ENCODE data around the gene VPS54. TPM values are rescaled to one million over a fixed set of nuclear protein-coding genes. Genes with fewer than 3 reads are reported as not detected.
"Not testable (repeated sequence)": the region's sequence is repeated elsewhere in the genome, so short reads cannot be mapped to it uniquely, and the experiment has no call there.

The VPS54 gene
- polyA plus RNA-seq, 2 donors, result 9.1 to 11.1 TPM

DNA sequence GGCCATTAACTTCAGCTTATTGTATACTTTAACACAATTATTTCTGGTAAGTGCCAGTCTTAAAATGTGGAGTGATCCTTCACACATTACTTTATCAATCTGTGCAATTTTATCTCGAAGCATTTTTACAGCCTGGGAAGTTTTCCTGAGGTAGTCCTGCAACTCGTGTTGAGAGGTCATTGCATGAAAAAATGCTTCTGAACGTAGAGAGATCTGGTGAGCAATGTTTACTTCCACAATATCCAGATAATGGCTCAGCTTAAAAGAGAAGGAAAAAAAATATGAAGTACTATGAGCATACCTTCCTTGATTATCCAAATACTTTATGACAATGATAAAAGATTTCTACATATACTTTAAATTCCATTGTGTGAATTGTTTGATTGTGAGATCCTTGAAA lies 57.0 kb downstream of the VPS54 start:
- H3K4me3 ChIP-seq (ENCODE audit: low read depth in 1 of 2, low read length in 2 of 2), result no peak overlapping the region
- no peaks in the 10 kb centered on the region for H3K27me3 ChIP-seq (ENCODE audit: control insufficient read depth in 1 of 2, insufficient read depth in 2 of 2, low read length in 2 of 2)
- H3K4me1 ChIP-seq (ENCODE audit: control insufficient read depth in 2 of 2, insufficient read depth in 2 of 2, low read length in 1 of 2), result no peaks in the 10 kb centered on the region
- 67 to 74% methylated on average over 3 of the region's 3 CpGs for WGBS, 2 donors
- H3K9me3 ChIP-seq (ENCODE audit: control insufficient read depth in 2 of 2, insufficient read depth in 1 of 2, low read depth in 1 of 2, low read length in 1 of 2), result no peaks in the 10 kb centered on the region
- no peak overlapping the region for H3K27ac ChIP-seq (ENCODE audit: low read depth in 2 of 2, low read length in 1 of 2)
- H3K36me3 ChIP-seq (ENCODE audit: control insufficient read depth in 2 of 2, insufficient read depth in 2 of 2, low read length in 1 of 2), result no peaks in the 10 kb centered on the region

- H3K27me3 ChIP-seq (ENCODE audit: control insufficient read depth in 1 of 2, insufficient read depth in 2 of 2, low read length in 2 of 2), result no peaks in the 10 kb centered on the region
- no peaks in the 10 kb centered on the region for H3K4me1 ChIP-seq (ENCODE audit: control insufficient read depth in 2 of 2, insufficient read depth in 2 of 2, low read length in 1 of 2)
- H3K36me3 ChIP-seq (ENCODE audit: control insufficient read depth in 2 of 2, insufficient read depth in 2 of 2, low read length in 1 of 2), result peaks cover 0 to 4% of the 10 kb centered on the region in 2 donors
- no peaks in the 10 kb centered on the region for H3K9me3 ChIP-seq (ENCODE audit: control insufficient read depth in 2 of 2, insufficient read depth in 1 of 2, low read depth in 1 of 2, low read length in 1 of 2)
- no peak overlapping the region for H3K4me3 ChIP-seq (ENCODE audit: low read depth in 1 of 2, low read length in 2 of 2)
- H3K27ac ChIP-seq (ENCODE audit: low read depth in 2 of 2, low read length in 1 of 2), result no peak overlapping the region
These were observed 68.8 kb downstream of the VPS54 start for GRCh38 chr2:63950414-63950813.

GRCh38 chr2:63942788-63943187 lies 76.4 kb downstream of the VPS54 start:
- H3K9me3 ChIP-seq (ENCODE audit: control insufficient read depth in 2 of 2, insufficient read depth in 1 of 2, low read depth in 1 of 2, low read length in 1 of 2), result no peaks in the 10 kb centered on the region
- no peaks in the 10 kb centered on the region for H3K36me3 ChIP-seq (ENCODE audit: control insufficient read depth in 2 of 2, insufficient read depth in 2 of 2, low read length in 1 of 2)
- H3K27me3 ChIP-seq (ENCODE audit: control insufficient read depth in 1 of 2, insufficient read depth in 2 of 2, low read length in 2 of 2), result no peaks in the 10 kb centered on the region
- H3K4me1 ChIP-seq (ENCODE audit: control insufficient read depth in 2 of 2, insufficient read depth in 2 of 2, low read length in 1 of 2), result no peaks in the 10 kb centered on the region
- WGBS, 2 donors, result 96 to 100% methylated on average over 1 of the region's 1 CpG
- H3K27ac ChIP-seq (ENCODE audit: low read depth in 2 of 2, low read length in 1 of 2), result no peak overlapping the region
- no peak overlapping the region for H3K4me3 ChIP-seq (ENCODE audit: low read depth in 1 of 2, low read length in 2 of 2)

GRCh38 chr2:63932104-63932503 lies 87.1 kb downstream of the VPS54 start:
- not testable (repeated sequence) for H3K27ac ChIP-seq (ENCODE audit: low read depth in 2 of 2, low read length in 1 of 2)

DNA sequence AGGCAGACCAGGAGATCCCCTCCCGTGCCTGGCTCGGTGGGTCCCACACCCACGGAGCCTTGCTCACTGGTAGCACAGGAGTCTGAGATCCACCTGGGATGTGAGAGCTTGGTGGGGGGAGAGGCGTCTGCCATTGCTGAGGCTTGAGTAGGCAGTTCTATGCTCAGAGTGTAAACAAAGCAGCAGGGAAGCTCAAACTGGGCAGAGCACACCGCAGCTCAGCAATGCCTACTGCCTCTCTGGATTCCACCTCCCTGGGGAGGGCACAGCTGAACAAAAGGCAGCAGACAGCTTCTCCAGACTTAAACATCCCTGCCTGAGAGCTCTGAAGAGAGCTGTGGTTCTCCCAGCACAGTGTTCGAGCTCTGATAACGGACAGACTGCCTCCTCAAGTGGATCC lies 92.4 kb downstream of the VPS54 start:
- WGBS, 2 donors, result 86 to 94% methylated on average over 7 of the region's 7 CpGs
- Histone ChIP-seq H3K4me1 (ENCODE audit: control insufficient read depth in 2 of 2, insufficient read depth in 2 of 2, low read length in 1 of 2) (no peaks in the 10 kb centered on the region), H3K27me3 (ENCODE audit: control insufficient read depth in 1 of 2, insufficient read depth in 2 of 2, low read length in 2 of 2) (no peaks in the 10 kb centered on the region)

More at GRCh38 chr2:63932104-63932503, 87.1 kb downstream of the VPS54 start:
- H3K27me3 ChIP-seq (ENCODE audit: control insufficient read depth in 1 of 2, insufficient read depth in 2 of 2, low read length in 2 of 2); H3K4me3 ChIP-seq (ENCODE audit: low read depth in 1 of 2, low read length in 2 of 2); H3K36me3 ChIP-seq (ENCODE audit: control insufficient read depth in 2 of 2, insufficient read depth in 2 of 2, low read length in 1 of 2); H3K9me3 ChIP-seq (ENCODE audit: control insufficient read depth in 2 of 2, insufficient read depth in 1 of 2, low read depth in 1 of 2, low read length in 1 of 2); H3K4me1 ChIP-seq (ENCODE audit: control insufficient read depth in 2 of 2, insufficient read depth in 2 of 2, low read length in 1 of 2): not testable (repeated sequence)
- 93% methylated on average over 4 of the region's 4 CpGs for WGBS, 2 donors

DNA sequence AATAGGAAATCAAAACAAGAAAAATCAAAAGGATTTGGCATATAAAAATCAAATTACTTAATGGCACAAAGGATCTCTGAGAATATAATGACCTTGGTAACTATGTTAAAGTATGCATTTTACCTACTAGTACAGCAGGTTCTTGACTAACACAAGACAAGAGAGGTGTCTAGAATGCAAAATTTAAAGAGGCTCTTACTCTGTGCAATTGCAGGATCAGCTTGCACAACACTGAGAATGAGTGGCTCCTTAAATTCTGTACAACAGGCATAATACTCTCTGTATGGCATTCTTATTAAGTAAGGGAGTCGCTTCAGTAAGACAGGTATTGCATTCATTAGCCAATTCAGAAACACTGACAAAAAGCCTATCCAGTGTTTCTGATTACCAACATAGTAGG lies 104.9 kb downstream of the VPS54 start:
- no peaks in the 10 kb centered on the region for H3K27me3 ChIP-seq (ENCODE audit: control insufficient read depth in 1 of 2, insufficient read depth in 2 of 2, low read length in 2 of 2)
- no peak overlapping the region for H3K27ac ChIP-seq (ENCODE audit: low read depth in 2 of 2, low read length in 1 of 2)
- no peak overlapping the region for H3K4me3 ChIP-seq (ENCODE audit: low read depth in 1 of 2, low read length in 2 of 2)
- 92 to 96% methylated on average over 1 of the region's 1 CpG for WGBS, 2 donors
- H3K9me3 ChIP-seq (ENCODE audit: control insufficient read depth in 2 of 2, insufficient read depth in 1 of 2, low read depth in 1 of 2, low read length in 1 of 2), result no peaks in the 10 kb centered on the region
- H3K36me3 ChIP-seq (ENCODE audit: control insufficient read depth in 2 of 2, insufficient read depth in 2 of 2, low read length in 1 of 2), result no peaks in the 10 kb centered on the region
- H3K4me1 ChIP-seq (ENCODE audit: control insufficient read depth in 2 of 2, insufficient read depth in 2 of 2, low read length in 1 of 2), result no peaks in the 10 kb centered on the region

More for the DNA sequence above, 92.4 kb downstream of the VPS54 start:
- H3K4me3 ChIP-seq (ENCODE audit: low read depth in 1 of 2, low read length in 2 of 2), result no peak overlapping the region
- no peaks in the 10 kb centered on the region for H3K9me3 ChIP-seq (ENCODE audit: control insufficient read depth in 2 of 2, insufficient read depth in 1 of 2, low read depth in 1 of 2, low read length in 1 of 2)
- H3K27ac ChIP-seq (ENCODE audit: low read depth in 2 of 2, low read length in 1 of 2), result no peak overlapping the region
- peaks cover 0 to 8% of the 10 kb centered on the region in 2 donors for H3K36me3 ChIP-seq (ENCODE audit: control insufficient read depth in 2 of 2, insufficient read depth in 2 of 2, low read length in 1 of 2)

- 92 to 95% methylated on average over 2 of the region's 2 CpGs for WGBS, 2 donors
- peaks cover 0 to 4% of the 10 kb centered on the region in 2 donors for H3K36me3 ChIP-seq (ENCODE audit: control insufficient read depth in 2 of 2, insufficient read depth in 2 of 2, low read length in 1 of 2)
- H3K4me1 ChIP-seq (ENCODE audit: control insufficient read depth in 2 of 2, insufficient read depth in 2 of 2, low read length in 1 of 2), result no peaks in the 10 kb centered on the region
These were observed 116.2 kb downstream of the VPS54 start for GRCh38 chr2:63903003-63903402.

DNA sequence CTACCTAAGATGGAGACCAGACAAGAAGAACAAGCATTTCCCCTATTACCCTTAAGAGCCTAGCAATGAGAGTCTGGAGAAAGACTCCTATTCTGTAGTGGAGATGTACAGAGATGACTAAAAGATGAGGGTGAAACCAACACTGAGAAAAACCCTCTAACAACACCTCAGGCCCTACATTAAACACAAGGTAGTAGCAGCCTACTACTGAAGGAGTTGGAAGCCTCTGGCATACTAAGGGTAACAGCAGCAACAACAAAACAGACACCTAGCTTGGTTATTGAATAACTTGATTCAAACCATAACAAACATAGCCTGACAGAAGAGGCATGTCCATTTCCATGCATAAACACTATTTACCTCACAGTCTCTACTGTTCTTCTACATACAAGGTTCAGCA lies 117.1 kb downstream of the VPS54 start:
- Histone ChIP-seq H3K27me3 (ENCODE audit: control insufficient read depth in 1 of 2, insufficient read depth in 2 of 2, low read length in 2 of 2) (no peaks in the 10 kb centered on the region), H3K27ac (ENCODE audit: low read depth in 2 of 2, low read length in 1 of 2) (no peak overlapping the region), H3K4me1 (ENCODE audit: control insufficient read depth in 2 of 2, insufficient read depth in 2 of 2, low read length in 1 of 2) (no peaks in the 10 kb centered on the region), H3K36me3 (ENCODE audit: control insufficient read depth in 2 of 2, insufficient read depth in 2 of 2, low read length in 1 of 2) (peaks cover 0 to 4% of the 10 kb centered on the region in 2 donors), H3K4me3 (ENCODE audit: low read depth in 1 of 2, low read length in 2 of 2) (no peak overlapping the region), H3K9me3 (ENCODE audit: control insufficient read depth in 2 of 2, insufficient read depth in 1 of 2, low read depth in 1 of 2, low read length in 1 of 2) (no peaks in the 10 kb centered on the region)

More at GRCh38 chr2:63903003-63903402, 116.2 kb downstream of the VPS54 start:
- Histone ChIP-seq H3K27ac (ENCODE audit: low read depth in 2 of 2, low read length in 1 of 2) (no peak overlapping the region), H3K27me3 (ENCODE audit: control insufficient read depth in 1 of 2, insufficient read depth in 2 of 2, low read length in 2 of 2) (no peaks in the 10 kb centered on the region), H3K4me3 (ENCODE audit: low read depth in 1 of 2, low read length in 2 of 2) (no peak overlapping the region), H3K9me3 (ENCODE audit: control insufficient read depth in 2 of 2, insufficient read depth in 1 of 2, low read depth in 1 of 2, low read length in 1 of 2) (no peaks in the 10 kb centered on the region)

DNA sequence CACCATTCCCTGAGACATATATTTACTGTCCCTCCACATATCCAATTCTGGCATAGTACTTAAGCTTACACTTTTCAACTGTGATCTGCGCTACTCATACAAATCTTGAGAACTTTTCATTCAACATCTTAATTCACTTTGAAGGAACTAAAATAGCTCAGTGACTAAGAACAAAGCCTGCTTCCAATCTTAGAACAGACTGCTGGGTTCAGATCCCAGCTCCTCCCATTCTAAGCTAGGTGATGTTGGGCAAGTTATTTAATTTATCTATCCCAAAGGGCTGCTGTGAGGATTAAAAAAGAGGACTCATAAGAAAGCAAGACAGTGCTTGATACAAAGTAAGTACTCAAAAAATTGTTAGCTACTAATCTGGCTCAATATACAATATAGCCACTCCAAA lies 119.6 kb downstream of the VPS54 start:
- H3K4me1 ChIP-seq (ENCODE audit: control insufficient read depth in 2 of 2, insufficient read depth in 2 of 2, low read length in 1 of 2), result no peaks in the 10 kb centered on the region
- H3K27me3 ChIP-seq (ENCODE audit: control insufficient read depth in 1 of 2, insufficient read depth in 2 of 2, low read length in 2 of 2), result no peaks in the 10 kb centered on the region
- 87 to 94% methylated on average over 1 of the region's 1 CpG for WGBS, 2 donors
- peaks cover 0 to 4% of the 10 kb centered on the region in 2 donors for H3K36me3 ChIP-seq (ENCODE audit: control insufficient read depth in 2 of 2, insufficient read depth in 2 of 2, low read length in 1 of 2)
- no peak overlapping the region for H3K27ac ChIP-seq (ENCODE audit: low read depth in 2 of 2, low read length in 1 of 2)
- H3K4me3 ChIP-seq (ENCODE audit: low read depth in 1 of 2, low read length in 2 of 2), result no peak overlapping the region
- H3K9me3 ChIP-seq (ENCODE audit: control insufficient read depth in 2 of 2, insufficient read depth in 1 of 2, low read depth in 1 of 2, low read length in 1 of 2), result no peaks in the 10 kb centered on the region

DNA sequence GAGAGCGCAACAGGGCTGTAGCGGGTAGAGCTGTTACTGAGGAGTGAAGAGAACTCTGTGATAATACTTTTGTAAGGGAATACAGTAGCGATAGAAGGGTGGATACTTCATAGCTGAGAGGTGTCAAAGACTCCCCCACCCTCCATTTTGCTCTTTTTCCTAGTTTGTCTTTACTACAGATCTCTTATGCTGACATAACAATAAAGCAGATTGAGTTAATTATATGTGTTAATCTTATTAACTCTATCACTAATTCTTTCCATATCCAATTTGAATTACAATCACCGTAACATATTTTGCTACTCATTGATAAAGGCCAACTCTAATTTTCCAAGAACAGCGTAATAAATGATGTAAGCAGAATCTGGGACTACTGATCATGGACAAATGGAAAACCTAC lies 120.4 kb downstream of the VPS54 start:
- H3K9me3 ChIP-seq (ENCODE audit: control insufficient read depth in 2 of 2, insufficient read depth in 1 of 2, low read depth in 1 of 2, low read length in 1 of 2), result no peaks in the 10 kb centered on the region
- H3K36me3 ChIP-seq (ENCODE audit: control insufficient read depth in 2 of 2, insufficient read depth in 2 of 2, low read length in 1 of 2), result peaks cover 0 to 4% of the 10 kb centered on the region in 2 donors
- no peak overlapping the region for H3K4me3 ChIP-seq (ENCODE audit: low read depth in 1 of 2, low read length in 2 of 2)
- H3K27ac ChIP-seq (ENCODE audit: low read depth in 2 of 2, low read length in 1 of 2), result no peak overlapping the region
- 89 to 98% methylated on average over 5 of the region's 5 CpGs for WGBS, 2 donors
- no peaks in the 10 kb centered on the region for H3K27me3 ChIP-seq (ENCODE audit: control insufficient read depth in 1 of 2, insufficient read depth in 2 of 2, low read length in 2 of 2)
- no peaks in the 10 kb centered on the region for H3K4me1 ChIP-seq (ENCODE audit: control insufficient read depth in 2 of 2, insufficient read depth in 2 of 2, low read length in 1 of 2)
